H1 (cell line): ENCODE results near the gene SPIRE2. TPM values are rescaled to one million over a fixed set of nuclear protein-coding genes. Genes with fewer than 3 reads are reported as not detected.

ENCODE experiments used
- CTCF ChIA-PET: fragments of 300-600 bp; sonication (Branson Sonifier 250); formaldehyde crosslinking; loops from one replicate; lab custom pipeline; 2021; ENCODE audit not compliant: partially characterized antibody; lab: Charles Lee
- POLR2A ChIA-PET: fragments of 300-600 bp; sonication (Branson Sonifier 250); formaldehyde crosslinking; loops from one replicate; lab custom pipeline; 2021; ENCODE audit warnings: inconsistent platforms; ENCODE audit not compliant: partially characterized antibody; lab: Charles Lee
- DNase-seq, 2 experiments: peaks; one replicate each; pipeline versions ENCODE4 v3.0.0 to v3.0.0-alpha.2; 2010 to 2022; ENCODE audit warnings: low spot score in 2 of 2, low read depth in 1 of 2, mixed read lengths in 1 of 2
- FAIRE-seq: peaks from 2 replicates; lab custom pipeline; 2011; peaks lifted over from hg19 to GRCh38; lab: Jason Lieb, UNC
- H2AFZ ChIP-seq: 2 replicates; pipeline ENCODE4 v1.8.1; 2012; ENCODE audit warnings: low read length, inconsistent platforms
- H2AK5ac ChIP-seq: 2 replicates; pipeline ENCODE4 v1.6.1; 2013; ENCODE audit warnings: low read depth, low read length
- H2BK120ac ChIP-seq: replicated peaks from 2 replicates; pipeline ENCODE3; 2013; ENCODE audit warnings: low read depth, low read length, inconsistent platforms
- H2BK12ac ChIP-seq: 2 replicates; pipeline ENCODE4 v1.6.1; 2013; ENCODE audit warnings: low read depth, low read length
- H2BK15ac ChIP-seq: 2 replicates; pipeline ENCODE4 v1.6.1; 2013; ENCODE audit warnings: low read length
- H2BK20ac ChIP-seq: 2 replicates; pipeline ENCODE4 v1.6.1; 2013; ENCODE audit warnings: low read length
- H2BK5ac ChIP-seq: 2 replicates; pipeline ENCODE4 v1.6.1; 2013; ENCODE audit warnings: low read depth, low read length
- H3K14ac ChIP-seq: 2 replicates; pipeline ENCODE4 v1.6.1; 2013; ENCODE audit warnings: inconsistent platforms; ENCODE audit not compliant: insufficient read length
- H3K18ac ChIP-seq: 2 replicates; pipeline ENCODE4 v1.6.1; 2013; ENCODE audit warnings: low read length; ENCODE audit errors: extremely low read depth
- H3K23ac ChIP-seq: 2 replicates; pipeline ENCODE4 v1.6.1; 2013; ENCODE audit warnings: inconsistent platforms; ENCODE audit not compliant: insufficient read length
- H3K23me2 ChIP-seq: 2 replicates; pipeline ENCODE4 v1.6.1; 2013; ENCODE audit warnings: low read depth, low read length
- H3K27ac ChIP-seq: 2 replicates; pipeline ENCODE4 v1.6.1; 2011; ENCODE audit warnings: low read depth, low read length, inconsistent platforms
- H3K27me3 ChIP-seq, 4 experiments: replicated peaks in 1 of 4; 1 replicate in 1 of 4; 2 replicates in 3 of 4; pipeline versions ENCODE4 v1.6.1 to v1.8.1; 2011 to 2013; ENCODE audit warnings: low read length in 3 of 4, mild to moderate bottlenecking in 3 of 4, inconsistent platforms in 2 of 4, mixed read lengths in 2 of 4, moderate library complexity in 1 of 4; ENCODE audit not compliant: control insufficient read depth in 3 of 4, insufficient read depth in 3 of 4; ENCODE audit errors: extremely low read depth in 1 of 4
- H3K36me3 ChIP-seq, 4 experiments: 2 replicates each; pipeline versions ENCODE4 v1.6.1 to v1.8.1; 2011 to 2013; ENCODE audit warnings: mild to moderate bottlenecking in 4 of 4, low read length in 3 of 4, moderate library complexity in 2 of 4, control low read depth in 1 of 4, inconsistent platforms in 1 of 4; ENCODE audit not compliant: insufficient read depth in 4 of 4, control insufficient read depth in 2 of 4
- H3K4ac ChIP-seq: replicated peaks from 2 replicates; pipeline ENCODE3; 2013; ENCODE audit warnings: low read length, low read depth, mixed read lengths, inconsistent platforms; ENCODE audit not compliant: insufficient read length
- H3K4me1 ChIP-seq, 4 experiments: replicated peaks in 1 of 4; 1 replicate in 1 of 4; 2 replicates in 3 of 4; pipeline versions ENCODE4 v1.6.1 to v1.8.1; 2011 to 2013; ENCODE audit warnings: low read length in 3 of 4, inconsistent platforms in 2 of 4, mixed read lengths in 1 of 4; ENCODE audit not compliant: insufficient read depth in 4 of 4, control insufficient read depth in 3 of 4
- H3K4me2 ChIP-seq, 2 experiments: 2 replicates each; pipeline versions ENCODE4 v1.6.1 to v1.8.1; 2011 to 2013; ENCODE audit warnings: low read depth in 2 of 2, low read length in 2 of 2, control low read depth in 1 of 2, inconsistent platforms in 1 of 2, mild to moderate bottlenecking in 1 of 2; ENCODE audit not compliant: insufficient read depth in 1 of 2
- H3K4me3 ChIP-seq, 4 experiments: fragments of 200-600, 300-600 bp in 1 of 4; sonication (generic), shearing (Covaris generic), sonication (Bioruptor Twin) in 1 of 4; 2 replicates each; pipeline versions ENCODE4 v1.5.1 to v1.8.1; 2011 to 2016; ENCODE audit warnings: low read length in 4 of 4, low read depth in 3 of 4, control low read depth in 2 of 4, inconsistent platforms in 2 of 4, mild to moderate bottlenecking in 2 of 4, mixed read lengths in 1 of 4, moderate library complexity in 1 of 4; ENCODE audit not compliant: insufficient read depth in 2 of 4; ENCODE audit errors: extremely low read depth in 1 of 4
- H3K56ac ChIP-seq: replicated peaks from 2 replicates; pipeline ENCODE3; 2013; ENCODE audit warnings: low read depth, mild to moderate bottlenecking, mixed read lengths, low read length, inconsistent platforms; ENCODE audit not compliant: insufficient read length
- H3K79me1 ChIP-seq: 2 replicates; pipeline ENCODE4 v1.6.1; 2013; ENCODE audit warnings: low read depth, low read length, control low read depth
- H3K79me2 ChIP-seq, 2 experiments: 2 replicates each; pipeline versions ENCODE4 v1.6.1 to v1.8.1; 2012 to 2013; ENCODE audit warnings: low read length in 2 of 2, mild to moderate bottlenecking in 2 of 2, inconsistent platforms in 1 of 2; ENCODE audit not compliant: insufficient read depth in 2 of 2, control insufficient read depth in 1 of 2
- H3K9ac ChIP-seq, 4 experiments: replicated peaks in 1 of 4; 1 replicate in 1 of 4; 2 replicates in 3 of 4; pipeline versions ENCODE4 v1.6.1 to v1.8.1; 2011 to 2013; ENCODE audit warnings: low read depth in 3 of 4, low read length in 3 of 4, control low read depth in 2 of 4, mild to moderate bottlenecking in 2 of 4, moderate library complexity in 2 of 4, inconsistent platforms in 1 of 4; ENCODE audit errors: extremely low read depth in 1 of 4
- H3K9me3 ChIP-seq, 2 experiments: 2 replicates each; pipeline versions ENCODE4 v1.6.1 to v1.8.1; 2012 to 2013; ENCODE audit warnings: mild to moderate bottlenecking in 2 of 2, moderate library complexity in 2 of 2, control low read depth in 1 of 2, inconsistent platforms in 1 of 2, low read depth in 1 of 2, low read length in 1 of 2, mixed read lengths in 1 of 2; ENCODE audit not compliant: insufficient read depth in 2 of 2
- H4K20me1 ChIP-seq, 2 experiments: replicated peaks in 1 of 2; 2 replicates each; pipeline versions ENCODE3 to v1.8.1; 2011 to 2013; ENCODE audit warnings: inconsistent platforms in 2 of 2, low read length in 2 of 2, mild to moderate bottlenecking in 1 of 2; ENCODE audit not compliant: insufficient read depth in 2 of 2, control insufficient read depth in 1 of 2
- H4K5ac ChIP-seq: 2 replicates; pipeline ENCODE4 v1.6.1; 2013; ENCODE audit warnings: low read length, low read depth, mixed read lengths, inconsistent platforms; ENCODE audit not compliant: insufficient read length
- H4K8ac ChIP-seq: 2 replicates; pipeline ENCODE4 v1.8.0; 2013; ENCODE audit warnings: mild to moderate bottlenecking, moderate library complexity, low read length, inconsistent platforms; ENCODE audit not compliant: insufficient read depth; ENCODE audit errors: extremely low read depth
- H4K91ac ChIP-seq: replicated peaks from 2 replicates; pipeline ENCODE3; 2013; ENCODE audit warnings: low read length, mixed read lengths, inconsistent platforms; ENCODE audit not compliant: insufficient read length
- CBX8 ChIP-seq: fragments of 300-800, 300-1000 bp; sonication (generic); IDR thresholded peaks from 2 replicates; pipeline ENCODE4 v1.7.1; 2016; ENCODE audit warnings: low read depth, low read length, borderline replicate concordance
- PHF8 ChIP-seq: fragments of 200-600 bp; sonication (generic); conservative IDR thresholded peaks from 2 replicates; pipeline ENCODE4 v1.7.1; 2012; ENCODE audit warnings: low read depth, mild to moderate bottlenecking, inconsistent platforms, low read length, moderate library complexity
- SUZ12 ChIP-seq: fragments of 200-600 bp; sonication (generic); IDR thresholded peaks from 2 replicates; pipeline ENCODE4 v1.6.1; 2012; ENCODE audit warnings: mild to moderate bottlenecking, inconsistent platforms, low read length, moderate library complexity, mixed read lengths
- TAF7 ChIP-seq: optimal IDR thresholded peaks from 2 replicates; pipeline ENCODE3; 2011; ENCODE audit warnings: low read depth, mild to moderate bottlenecking, inconsistent platforms, low read length, moderate library complexity, borderline replicate concordance
- YY1 ChIP-seq: IDR thresholded peaks from 2 replicates; pipeline ENCODE4 v1.6.1; 2011; ENCODE audit warnings: low read depth, mild to moderate bottlenecking, low read length
- WGBS, 2 experiments: shearing (Covaris generic) in 1 of 2; methylation state at CpG; one replicate each; pipeline versions ENCODE4 v1.1.6 to v1.1.7; 2013 to 2015; ENCODE audit warnings: low lambda C conversion rate in 2 of 2, mixed read lengths in 2 of 2, inconsistent platforms in 1 of 2, low coverage in 1 of 2, missing lambda C conversion rate in 1 of 2; ENCODE audit not compliant: insufficient replicate concordance in 2 of 2, insufficient coverage in 1 of 2, insufficient read length in 1 of 2; ENCODE audit errors: extremely low coverage in 1 of 2, missing lambda C conversion rate in 1 of 2; 5-methylcytosine and 5-hydroxymethylcytosine counted together
- polyA plus RNA-seq, 7 experiments: library from polyadenylated mRNA; depleted of rRNA in 3 of 7; stranded (reverse) in 5 of 7; unstranded in 2 of 7; fragments of >200 nt in 5 of 7; fragments of 200-250 nt in 2 of 7; gene quantifications; 1 replicate in 5 of 7; 2 replicates in 1 of 7; 4 replicates in 1 of 7; pipeline versions ENCODE4 v1.2.1 to v1.2.3, GENCODE V29; 2011 to 2013; ENCODE audit warnings: missing spikeins in 2 of 7, mixed read lengths in 2 of 7
- total RNA-seq: library from RNA; stranded (reverse); fragmentation: NEBNext Ultra II Directional; extraction: Animal tissue kit (Norgen Biotek cat#: 25700); gene quantifications from 2 replicates; pipeline ENCODE4 v1.2.1, GENCODE V29; 2021

The SPIRE2 gene
- total and polyA plus RNA-seq, 2 of the 8 experiments (the other 6 are each of a cell fraction or from before 2014, with no cell fraction given) = 7.4 to 15.4 TPM

GRCh38 chr16:89811321-89811720 is 17.0 kb upstream of the SPIRE2 start:
- Histone ChIP-seq H2AK5ac (no peak overlapping the region), H3K9me3 (no peaks in the 10 kb centered on the region; a peak in 1 of 4 replicates), H3K4me1 (peaks cover 0 to 5% (median 0%) of the 10 kb centered on the region in 4 experiments; a peak in 1 of 7 replicates), H3K27ac (no peak overlapping the region), H3K4me3 (no peak overlapping the region), H2BK5ac (no peak overlapping the region), H4K8ac (no peak overlapping the region), H3K56ac (no peak overlapping the region), H3K79me1 (no peaks in the 10 kb centered on the region; the same call in 1 of the 2 replicates), H4K20me1 (peaks cover 2 to 7% of the 10 kb centered on the region in 2 experiments), H3K23ac (no peak overlapping the region), H4K91ac (no peak overlapping the region), H3K18ac (no peak overlapping the region), H3K23me2 (peaks cover 3% of the 10 kb centered on the region; the same call in 1 of the 2 replicates), H3K4me2 (no peak overlapping the region), H3K36me3 (peaks cover 7 to 42% (median 23%) of the 10 kb centered on the region in 4 experiments), H2BK20ac (no peak overlapping the region), H2BK120ac (no peak overlapping the region), H3K4ac (no peak overlapping the region), H3K9ac (no peak overlapping the region), H3K14ac (no peak overlapping the region), H3K79me2 (peaks cover 0 to 24% of the 10 kb centered on the region in 2 experiments; a peak in 2 of 4 replicates), H3K27me3 (no peaks in the 10 kb centered on the region), H2AFZ (no peak overlapping the region), H2BK15ac (no peak overlapping the region), H4K5ac (no peak overlapping the region), H2BK12ac (no peak overlapping the region)
- no peak for TF ChIP-seq PHF8
- no peak for TF ChIP-seq YY1
- TF ChIP-seq TAF7 = no peak
- TF ChIP-seq CBX8 = no peak
- no peak for TF ChIP-seq SUZ12
- ChIA-PET POLR2A (interaction anchor here (1.3 to 2.6 kb wide), 2 partner anchors 11 to 49 kb away, joined by 4 to 6 read pairs; no protein-coding TSS in a partner anchor), CTCF (interaction anchor here (1.0 to 5.2 kb wide), 2 partner anchors 25 to 49 kb away, joined by 3 to 25 read pairs; no protein-coding TSS in a partner anchor)
- FAIRE-seq (no peak), DNase-seq (no peak)
- WGBS, 2 experiments = 100% methylated on average over 2 of the region's 2 CpGs; no CpG with 5 or more reads in 1 of the 2 experiments
